OCI-LY3 (cell line): ENCODE measurements around the gene SKAP2.

ENCODE experiments used
- H2AFZ ChIP-seq: fragments of 200-600, 300-600 bp; shearing (Covaris generic); 2 replicates; pipeline ENCODE4 v1.6.0; 2014; ENCODE audit warnings: antibody characterized with exemption, low read depth, low read length
- H3K27ac ChIP-seq: fragments of 200-600, 300-600 bp; sonication (generic); 2 replicates; pipeline ENCODE4 v1.5.1; 2014; ENCODE audit warnings: mild to moderate bottlenecking, low read length, moderate library complexity, mixed read lengths
- H3K27me3 ChIP-seq: fragments of 200-600, 300-600 bp; sonication (generic); 2 replicates; pipeline ENCODE4 v1.6.1; 2014; ENCODE audit warnings: low read depth, low read length, mixed read lengths
- H3K36me3 ChIP-seq: fragments of 200-600, 300-600 bp; sonication (generic); replicated peaks from 2 replicates; pipeline ENCODE3; 2014; ENCODE audit warnings: low read depth, low read length, mixed read lengths
- H3K4me1 ChIP-seq: fragments of 300-600, 200-600 bp; sonication (generic); 2 replicates; pipeline ENCODE4 v1.6.1; 2014; ENCODE audit warnings: low read length, mixed read lengths
- H3K4me2 ChIP-seq: fragments of 200-600, 300-600 bp; sonication (generic); 2 replicates; pipeline ENCODE4 v1.6.1; 2014; ENCODE audit warnings: low read length, mixed read lengths
- H3K4me3 ChIP-seq: fragments of 300-600, 200-600 bp; sonication (generic); 2 replicates; pipeline ENCODE4 v1.5.1; 2014; ENCODE audit warnings: antibody characterized with exemption, mild to moderate bottlenecking, low read length, moderate library complexity
- H3K79me2 ChIP-seq: fragments of 300-600, 200-600 bp; shearing (Covaris generic); 2 replicates; pipeline ENCODE4 v1.6.1; 2014; ENCODE audit warnings: mild to moderate bottlenecking, low read length, mixed read lengths
- H3K9ac ChIP-seq: fragments of 300-600, 200-600 bp; shearing (Covaris generic); 2 replicates; pipeline ENCODE4 v1.6.0; 2014; ENCODE audit warnings: mild to moderate bottlenecking, low read length, moderate library complexity
- H3K9me3 ChIP-seq: fragments of 200-600, 300-600 bp; shearing (Covaris generic); 2 replicates; pipeline ENCODE4 v1.6.1; 2014; ENCODE audit warnings: low read length, mixed read lengths; ENCODE audit not compliant: insufficient read depth
- H4K20me1 ChIP-seq: fragments of 200-600, 300-600 bp; sonication (generic); 2 replicates; pipeline ENCODE4 v1.6.1; 2016; ENCODE audit warnings: low read length, mixed read lengths; ENCODE audit not compliant: insufficient read depth
- EZH2phosphoT487 ChIP-seq: fragments of 200-600 bp; shearing (Covaris generic); IDR thresholded peaks from 2 replicates; pipeline ENCODE4 v1.6.1; 2018; ENCODE audit warnings: antibody characterized with exemption, mixed run types, low read depth
- TF ChIP-seq, protein P1 (sequence below): fragments of 200-600, 300-600 bp; sonication (generic); IDR thresholded peaks from 2 replicates; pipeline ENCODE4 v1.5.1; 2014; ENCODE audit warnings: antibody characterized with exemption, low read length, low read depth

Gene SKAP2

DNA sequence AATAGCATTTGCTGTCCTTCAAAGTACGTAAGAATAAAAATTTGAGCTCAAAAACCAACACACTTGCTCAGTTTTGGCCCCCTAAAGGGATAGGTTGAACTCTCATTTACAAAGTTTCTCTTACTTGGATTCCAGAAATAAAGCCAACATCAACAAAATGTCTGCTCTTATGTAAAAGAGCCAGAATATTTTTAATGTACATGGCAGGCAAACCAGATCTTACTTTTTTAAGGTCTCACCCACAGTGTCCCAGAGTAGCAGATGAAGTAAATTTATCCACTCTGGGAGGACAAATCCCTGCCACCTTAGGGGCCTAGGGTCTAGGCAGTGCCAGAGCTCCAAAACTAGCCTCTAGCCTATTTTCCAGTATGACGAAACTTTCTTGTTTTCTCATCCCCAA is 159.6 kb downstream of the SKAP2 start:
- Histone ChIP-seq H3K27ac (no peak overlapping the region), H4K20me1 (no peaks in the 10 kb centered on the region), H2AFZ (no peak overlapping the region), H3K36me3 (no peaks in the 10 kb centered on the region), H3K4me2 (no peak overlapping the region), H3K9ac (no peak overlapping the region), H3K9me3 (no peaks in the 10 kb centered on the region), H3K79me2 (no peaks in the 10 kb centered on the region), H3K4me1 (peaks cover 7% of the 10 kb centered on the region), H3K4me3 (no peak overlapping the region), H3K27me3 (no peaks in the 10 kb centered on the region)
- no peak for TF ChIP-seq EZH2phosphoT487
- TF ChIP-seq, protein P1, sequence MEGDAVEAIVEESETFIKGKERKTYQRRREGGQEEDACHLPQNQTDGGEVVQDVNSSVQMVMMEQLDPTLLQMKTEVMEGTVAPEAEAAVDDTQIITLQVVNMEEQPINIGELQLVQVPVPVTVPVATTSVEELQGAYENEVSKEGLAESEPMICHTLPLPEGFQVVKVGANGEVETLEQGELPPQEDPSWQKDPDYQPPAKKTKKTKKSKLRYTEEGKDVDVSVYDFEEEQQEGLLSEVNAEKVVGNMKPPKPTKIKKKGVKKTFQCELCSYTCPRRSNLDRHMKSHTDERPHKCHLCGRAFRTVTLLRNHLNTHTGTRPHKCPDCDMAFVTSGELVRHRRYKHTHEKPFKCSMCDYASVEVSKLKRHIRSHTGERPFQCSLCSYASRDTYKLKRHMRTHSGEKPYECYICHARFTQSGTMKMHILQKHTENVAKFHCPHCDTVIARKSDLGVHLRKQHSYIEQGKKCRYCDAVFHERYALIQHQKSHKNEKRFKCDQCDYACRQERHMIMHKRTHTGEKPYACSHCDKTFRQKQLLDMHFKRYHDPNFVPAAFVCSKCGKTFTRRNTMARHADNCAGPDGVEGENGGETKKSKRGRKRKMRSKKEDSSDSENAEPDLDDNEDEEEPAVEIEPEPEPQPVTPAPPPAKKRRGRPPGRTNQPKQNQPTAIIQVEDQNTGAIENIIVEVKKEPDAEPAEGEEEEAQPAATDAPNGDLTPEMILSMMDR: no peak

GRCh38 chr7:26704036-26704435 is 160.4 kb downstream of the SKAP2 start:
- no peak overlapping the region for H3K4me2 ChIP-seq
- H3K79me2 ChIP-seq: no peaks in the 10 kb centered on the region
- H3K9me3 ChIP-seq: no peaks in the 10 kb centered on the region
- peaks cover under 1% of the 10 kb centered on the region; the same call in 1 of the 2 replicates for H3K4me1 ChIP-seq
- no peaks in the 10 kb centered on the region for H4K20me1 ChIP-seq
- H3K4me3 ChIP-seq: no peak overlapping the region
- H3K27me3 ChIP-seq: no peaks in the 10 kb centered on the region
- no peaks in the 10 kb centered on the region for H3K36me3 ChIP-seq
- H3K9ac ChIP-seq: no peak overlapping the region
- no peak overlapping the region for H2AFZ ChIP-seq
- TF ChIP-seq EZH2phosphoT487: no peak
- TF ChIP-seq, protein P1: no peak
- H3K27ac ChIP-seq: no peak overlapping the region

GRCh38 chr7:26700893-26701292 is 163.5 kb downstream of the SKAP2 start:
- no peak overlapping the region for H3K9ac ChIP-seq
- no peaks in the 10 kb centered on the region for H3K79me2 ChIP-seq
- no peak overlapping the region for H3K27ac ChIP-seq
- no peak overlapping the region for H3K4me3 ChIP-seq
- H3K4me2 ChIP-seq: no peak overlapping the region
- peaks cover 13% of the 10 kb centered on the region for H3K4me1 ChIP-seq
- H3K27me3 ChIP-seq: no peaks in the 10 kb centered on the region
- no peaks in the 10 kb centered on the region for H3K9me3 ChIP-seq
- H4K20me1 ChIP-seq: peaks cover 3% of the 10 kb centered on the region; the same call in 1 of the 2 replicates
- H2AFZ ChIP-seq: no peak overlapping the region
- TF ChIP-seq, protein P1: no peak
- TF ChIP-seq EZH2phosphoT487: no peak
- no peaks in the 10 kb centered on the region for H3K36me3 ChIP-seq

GRCh38 chr7:26700386-26700785 is 164.0 kb downstream of the SKAP2 start:
- no peak overlapping the region for H3K27ac ChIP-seq
- H4K20me1 ChIP-seq: peaks cover 3% of the 10 kb centered on the region; the same call in 1 of the 2 replicates
- TF ChIP-seq EZH2phosphoT487: no peak
- TF ChIP-seq, protein P1: no peak
- no peak overlapping the region for H3K4me3 ChIP-seq
- H3K9me3 ChIP-seq: no peaks in the 10 kb centered on the region
- no peaks in the 10 kb centered on the region for H3K79me2 ChIP-seq
- H3K4me2 ChIP-seq: no peak overlapping the region
- H3K9ac ChIP-seq: no peak overlapping the region
- H3K36me3 ChIP-seq: no peaks in the 10 kb centered on the region
- H3K4me1 ChIP-seq: peaks cover 13% of the 10 kb centered on the region
- H3K27me3 ChIP-seq: no peaks in the 10 kb centered on the region
- H2AFZ ChIP-seq: no peak overlapping the region
